Spleen (tissue), 11 donors: ENCODE measurements around the gene NUPR1. TPM values are rescaled to one million over a fixed set of nuclear protein-coding genes. Genes with fewer than 3 reads are reported as not detected.

ENCODE experiments used
- DNase-seq: peaks from one replicate; pipeline ENCODE4 v3.0.0-alpha.2; 2020
- H3K27ac ChIP-seq, 8 donors: fragments of 200-600 bp; sonication (generic) in 7 of 8; 1 replicate in 4 of 8; 2 replicates in 4 of 8; pipeline versions ENCODE4 v1.5.0 to v1.8.0; 2016 to 2021; ENCODE audit warnings: inconsistent platforms in 4 of 8, mild to moderate bottlenecking in 4 of 8, moderate library complexity in 1 of 8
- H3K27me3 ChIP-seq, 7 donors: fragments of 200-600 bp; sonication (generic) in 6 of 7; replicated peaks in 1 of 7; 1 replicate in 4 of 7; 2 replicates in 3 of 7; pipeline versions ENCODE4 v1.5.0 to v1.8.0; 2016 to 2021; ENCODE audit warnings: inconsistent platforms in 3 of 7, mild to moderate bottlenecking in 1 of 7
- H3K36me3 ChIP-seq, 6 donors: fragments of 200-600 bp; sonication (generic) in 5 of 6; 1 replicate in 4 of 6; 2 replicates in 2 of 6; pipeline versions ENCODE4 v1.5.0 to v1.8.0; 2016 to 2021; ENCODE audit warnings: inconsistent platforms in 2 of 6
- H3K4me1 ChIP-seq, 6 donors: fragments of 200-600 bp; sonication (generic) in 5 of 6; 1 replicate in 3 of 6; 2 replicates in 3 of 6; pipeline versions ENCODE4 v1.5.0 to v1.8.0; 2016 to 2021; ENCODE audit warnings: inconsistent platforms in 3 of 6
- H3K4me3 ChIP-seq, 8 donors: fragments of 200-600 bp; sonication (generic) in 7 of 8; 1 replicate in 4 of 8; 2 replicates in 4 of 8; pipeline versions ENCODE4 v1.5.0 to v1.8.0; 2016 to 2021; ENCODE audit warnings: inconsistent platforms in 4 of 8, mild to moderate bottlenecking in 4 of 8, moderate library complexity in 2 of 8
- H3K9me3 ChIP-seq, 8 donors: fragments of 200-600 bp; sonication (generic) in 7 of 8; 1 replicate in 4 of 8; 2 replicates in 4 of 8; pipeline versions ENCODE4 v1.5.0 to v1.8.0; 2016 to 2021; ENCODE audit warnings: inconsistent platforms in 4 of 8
- POLR2A ChIP-seq, 3 donors: fragments of 450-650 bp; IDR thresholded peaks; one replicate each; pipeline ENCODE4 v1.5.1; 2017; ENCODE audit warnings: antibody characterized with exemption in 3 of 3, mild to moderate bottlenecking in 1 of 3
- POLR2AphosphoS5 ChIP-seq, 3 donors: sonication (generic); formaldehyde crosslinking; IDR thresholded peaks; one replicate each; pipeline ENCODE4 v1.5.1; 2017; ENCODE audit warnings: antibody characterized with exemption in 3 of 3
- WGBS, 5 donors: extraction: QIAGEN DNeasy Blood & Tissue Kit in 3 of 5; methylation state at CpG; one replicate each; pipeline versions ENCODE4 v1.1.5 to v1.1.7; 2013 to 2018; 5-methylcytosine and 5-hydroxymethylcytosine counted together
- intact Hi-C: fragments of 100-400 bp; cut with DNase I; formaldehyde crosslinking; loops from one replicate; pipeline ENCODE4 v1.15.0; 2023; ENCODE audit warnings: low total_unique reads
- polyA plus RNA-seq, 3 donors: library from polyadenylated mRNA; stranded (reverse); fragments of 200-250 nt; gene quantifications; one replicate each; pipeline ENCODE4 v1.2.1, GENCODE V29; 2013
- total RNA-seq, 7 donors: library from RNA; depleted of rRNA in 3 of 7; stranded (reverse); fragments of >200 nt in 3 of 7; fragmentation: NEBNext Ultra II Directional in 4 of 7; extraction: Animal tissue kit (Norgen Biotek cat#: 25700) in 4 of 7; gene quantifications; one replicate each; pipeline versions ENCODE4 v1.1.0 to v1.2.1, GENCODE V29; 2016 to 2021
- TF ChIP-seq, protein P1 (sequence below), 11 experiments: fragments of 200-600 bp in 7 of 11; fragments of 450-650 bp in 4 of 11; sonication (generic) in 4 of 11; IDR thresholded peaks in 8 of 11; conservative IDR thresholded peaks in 3 of 11; 1 replicate in 7 of 11; 2 replicates in 4 of 11; pipeline versions ENCODE4 v1.4.0 to v1.8.0; 2016 to 2021; ENCODE audit warnings: antibody characterized with exemption in 11 of 11, inconsistent platforms in 4 of 11, mild to moderate bottlenecking in 1 of 11
- donor health status: healthy with polysubstance abuse.
- donor health status: DM: no; HTN: no; CAD: no; lungs with moderate emphysema.
- donor health status: DM: no; HTN: no; CAD: no.
- donor health status: Bipolar disorder and iron deficiency.
- donor health status: healthy.
- donor health status: DM: no; HTN: no; CAD: no.
- donor health status: DM: yes; HTN: yes; CAD: no.

The NUPR1 gene
- total and polyA plus RNA-seq, 10 donors: 2.7 to 53.7 (median 17.0) TPM

GRCh38 chr16:28554634-28555423, 16.1 kb upstream of the NUPR1 start:
- peak overlapping the region; percentile 51 to 81 (median 59) for H3K4me3 ChIP-seq
- peaks cover 0 to 36% (median 11%) of the 10 kb centered on the region in 6 donors for H3K36me3 ChIP-seq
- peaks cover 0 to 3% (median 0%) of the 10 kb centered on the region in 7 donors for H3K27me3 ChIP-seq
- 88 to 92% (median 90%) methylated on average over 15 of the region's 15 CpGs for WGBS, 5 donors
- DNase-seq: peak; percentile 77
- no peaks in the 10 kb centered on the region for H3K9me3 ChIP-seq
- intact Hi-C loops: loop anchor here (10.0 kb wide), 1 partner anchor 60 kb away; the partner anchor contains the start of genes APOBR and CLN3
- TF ChIP-seq POLR2A (IDR thresholded peaks at IDR 0.05) (no peak), POLR2AphosphoS5 (IDR thresholded peaks at IDR 0.05) (no peak)
- TF ChIP-seq, protein P1, sequence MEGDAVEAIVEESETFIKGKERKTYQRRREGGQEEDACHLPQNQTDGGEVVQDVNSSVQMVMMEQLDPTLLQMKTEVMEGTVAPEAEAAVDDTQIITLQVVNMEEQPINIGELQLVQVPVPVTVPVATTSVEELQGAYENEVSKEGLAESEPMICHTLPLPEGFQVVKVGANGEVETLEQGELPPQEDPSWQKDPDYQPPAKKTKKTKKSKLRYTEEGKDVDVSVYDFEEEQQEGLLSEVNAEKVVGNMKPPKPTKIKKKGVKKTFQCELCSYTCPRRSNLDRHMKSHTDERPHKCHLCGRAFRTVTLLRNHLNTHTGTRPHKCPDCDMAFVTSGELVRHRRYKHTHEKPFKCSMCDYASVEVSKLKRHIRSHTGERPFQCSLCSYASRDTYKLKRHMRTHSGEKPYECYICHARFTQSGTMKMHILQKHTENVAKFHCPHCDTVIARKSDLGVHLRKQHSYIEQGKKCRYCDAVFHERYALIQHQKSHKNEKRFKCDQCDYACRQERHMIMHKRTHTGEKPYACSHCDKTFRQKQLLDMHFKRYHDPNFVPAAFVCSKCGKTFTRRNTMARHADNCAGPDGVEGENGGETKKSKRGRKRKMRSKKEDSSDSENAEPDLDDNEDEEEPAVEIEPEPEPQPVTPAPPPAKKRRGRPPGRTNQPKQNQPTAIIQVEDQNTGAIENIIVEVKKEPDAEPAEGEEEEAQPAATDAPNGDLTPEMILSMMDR (IDR thresholded peaks at IDR 0.05 in 8 of 11, conservative IDR thresholded peaks at IDR 0.05 in 3 of 11): no peak
- peaks cover 8 to 45% (median 31%) of the 10 kb centered on the region in 6 donors for H3K4me1 ChIP-seq
- peak overlapping the region; percentile 97 to 99 (median 98) for H3K27ac ChIP-seq

DNA sequence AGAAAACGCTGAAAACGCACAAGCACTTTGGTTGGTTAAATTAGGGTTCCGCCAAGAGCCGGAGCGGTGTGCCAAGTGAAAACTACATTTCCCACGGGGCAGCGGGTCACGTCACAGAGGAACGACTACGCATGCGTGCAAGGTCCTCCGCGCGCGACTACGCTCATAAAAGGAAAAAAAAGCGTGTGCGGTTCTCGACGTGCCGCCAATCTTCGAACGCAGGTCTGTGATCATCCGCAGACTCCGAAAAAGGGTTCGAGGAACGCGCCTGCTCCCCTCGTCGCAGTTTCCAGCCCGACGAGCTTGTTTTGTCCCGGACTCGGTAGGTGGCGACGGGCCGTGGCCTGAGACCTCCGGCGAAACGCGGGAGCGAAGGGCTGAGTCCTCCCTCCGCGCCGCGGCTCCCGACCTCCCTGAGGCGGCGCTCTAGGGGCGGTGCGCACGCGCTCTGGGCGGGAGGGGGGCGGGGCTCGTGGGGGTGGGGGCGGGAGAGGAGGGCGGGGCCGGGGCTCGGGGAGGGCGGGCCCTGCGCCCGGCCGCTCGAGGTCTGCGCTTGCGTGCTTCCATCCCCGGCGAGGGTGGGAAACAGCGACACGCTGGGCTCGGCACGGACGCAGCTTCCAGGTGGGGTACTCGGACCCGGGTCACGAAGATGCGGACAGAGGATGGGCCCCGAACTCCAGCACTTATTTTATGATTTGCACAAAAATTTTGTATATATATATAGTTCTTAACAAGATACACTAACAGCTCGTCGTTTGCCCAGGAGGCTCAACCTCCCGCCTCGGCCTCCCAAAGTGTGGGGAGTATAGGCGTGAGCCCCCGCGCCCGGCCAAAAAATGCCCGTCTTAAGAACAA, 15.2 kb upstream of the NUPR1 start, which contains the start of gene SGF29:
TSS of gene SGF29 (plus strand) at position 145 of the 858 bp plus-strand sequence. CDS start 27,150 bp downstream, outside the sequence.
- TF ChIP-seq POLR2A (IDR thresholded peaks at IDR 0.05) (peak in 2 of 3 donors; percentile 83 to 91), POLR2AphosphoS5 (IDR thresholded peaks at IDR 0.05) (peak; percentile 99)
- TF ChIP-seq, protein P1 (IDR thresholded peaks at IDR 0.05 in 8 of 11, conservative IDR thresholded peaks at IDR 0.05 in 3 of 11): peak in 7 of 11 experiments; percentile 26 to 62 (median 48)
- peaks cover 8 to 51% (median 33%) of the 10 kb centered on the region in 6 donors for H3K4me1 ChIP-seq
- peak within 1 kb of the TSS; percentile 51 to 81 (median 59) for H3K4me3 ChIP-seq
- peak; percentile 95 for DNase-seq
- intact Hi-C loops: loop anchor here (10.0 kb wide), 1 partner anchor 59 kb away; the partner anchor contains the start of genes APOBR and CLN3
- peak within 1 kb of the TSS; percentile 97 to 99 (median 98) for H3K27ac ChIP-seq
- 2 to 5% (median 3%) methylated on average over 57 to 87 of the region's 88 CpGs for WGBS, 5 donors
- no peaks in the 10 kb centered on the region for H3K9me3 ChIP-seq
- H3K27me3 ChIP-seq: peaks cover 0 to 12% (median 0%) of the 10 kb centered on the region in 7 donors
- peaks cover 0 to 30% (median 11%) of the 10 kb centered on the region in 6 donors for H3K36me3 ChIP-seq

DNA sequence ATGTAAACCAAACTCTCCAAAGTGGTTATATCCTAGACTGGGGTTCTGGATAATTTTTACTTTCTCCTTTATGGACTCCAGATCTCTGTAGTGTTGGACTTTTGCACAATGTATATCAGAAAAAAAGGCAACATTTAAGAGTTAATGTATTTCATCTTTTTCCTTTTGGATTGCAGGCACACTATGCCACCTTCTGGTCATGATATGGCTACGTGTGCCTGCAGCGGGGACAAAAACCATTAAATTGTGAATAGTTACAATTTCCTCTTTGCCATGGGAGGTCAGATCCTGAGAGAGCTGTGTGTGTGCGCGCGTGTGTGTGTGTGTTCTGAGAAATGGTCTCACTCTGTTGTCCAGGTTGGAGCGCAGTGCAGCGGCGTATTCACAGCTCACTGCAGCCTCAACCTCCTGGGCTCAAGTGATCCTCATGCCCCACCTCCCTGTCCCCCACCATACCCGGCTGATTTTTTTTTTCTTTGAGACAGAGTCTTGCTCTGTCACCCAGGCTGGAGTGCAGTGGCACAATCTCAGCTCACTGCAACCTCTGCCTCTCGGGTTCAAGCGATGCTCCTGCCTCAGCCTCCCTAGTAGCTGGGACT, 10.6 kb upstream of the NUPR1 start:
- peaks cover 0 to 50% (median 0%) of the 10 kb centered on the region in 7 donors for H3K27me3 ChIP-seq
- H3K4me3 ChIP-seq: no peak overlapping the region
- no peaks in the 10 kb centered on the region for H3K36me3 ChIP-seq
- no peak for TF ChIP-seq POLR2A (IDR thresholded peaks at IDR 0.05)
- TF ChIP-seq, protein P1 (IDR thresholded peaks at IDR 0.05 in 8 of 11, conservative IDR thresholded peaks at IDR 0.05 in 3 of 11): peak in 8 of 11 experiments; percentile 25 to 66 (median 41)
- no peaks in the 10 kb centered on the region for H3K9me3 ChIP-seq
- peaks cover 2 to 20% (median 9%) of the 10 kb centered on the region in 6 donors for H3K4me1 ChIP-seq
- intact Hi-C loops: no loop called here
- H3K27ac ChIP-seq: no peak overlapping the region
- DNase-seq: no peak
- 29 to 39% (median 36%) methylated on average over 11 of the region's 11 CpGs for WGBS, 5 donors
